ENCODE measurements around the gene UBE3C. TPM values are rescaled to one million over a fixed set of nuclear protein-coding genes. Genes with fewer than 3 reads are reported as not detected.
"Not testable (repeated sequence)": the region's sequence is repeated elsewhere in the genome, so short reads cannot be mapped to it uniquely, and the experiment has no call there.

Gene UBE3C
- total RNA-seq, 2 donors from 2014 or later: 35.8 to 35.9 TPM

DNA sequence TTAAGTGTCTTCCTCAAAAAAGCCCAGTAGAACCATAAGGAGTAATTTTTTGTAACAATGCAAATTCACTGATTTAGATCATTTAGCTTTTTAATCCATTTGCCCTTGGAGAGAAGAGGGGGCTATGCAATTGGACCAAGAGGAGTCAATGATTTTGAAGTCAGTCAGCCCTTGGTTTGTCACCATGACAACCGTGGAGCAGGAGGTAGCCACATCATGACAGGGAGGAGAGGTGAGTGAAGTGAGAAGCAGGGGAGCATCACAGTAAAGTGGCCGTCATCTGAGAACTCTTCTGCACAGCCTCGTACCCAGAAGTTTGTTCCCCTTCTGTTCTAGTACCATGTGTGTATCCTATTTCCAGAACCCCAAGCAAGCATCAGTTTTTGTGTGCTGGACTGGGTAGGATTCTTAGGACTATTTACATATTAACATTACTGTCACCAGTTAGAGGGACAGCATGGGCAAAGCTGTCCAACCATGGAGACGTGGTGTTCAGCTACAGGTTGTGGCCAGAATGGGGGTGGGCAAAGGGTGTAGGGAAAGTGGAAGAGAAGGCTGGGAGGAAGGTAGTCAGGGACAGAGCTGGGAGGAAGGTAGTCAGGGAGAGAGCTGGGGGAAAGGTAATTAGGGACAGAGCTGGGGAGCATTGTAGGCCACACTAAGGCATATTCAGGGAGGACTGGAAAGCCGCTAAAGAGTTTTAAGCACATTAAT is 13.1 kb downstream of the UBE3C start:
- WGBS, 2 donors: 86 to 89% methylated on average over 5 of the region's 5 CpGs
- H3K4me1 ChIP-seq: peaks cover 21% of the 10 kb centered on the region

GRCh38 chr7:157152391-157152937 is 13.7 kb downstream of the UBE3C start:
- Histone ChIP-seq H3K4me1 (peaks cover 27% of the 10 kb centered on the region), H3K4me3 (no peak overlapping the region), H3K36me3 (replicated peaks in 1 of 2; ENCODE audit: insufficient read depth in 1 of 2, low read depth in 2 of 2) (no peaks in the 10 kb centered on the region), H3K9me3 (no peaks in the 10 kb centered on the region), H3K27me3 (no peaks in the 10 kb centered on the region), H3K27ac (no peak overlapping the region)
- no peak for TF ChIP-seq POLR2A (IDR thresholded peaks at IDR 0.05)
- TF ChIP-seq CTCF (IDR thresholded peaks at IDR 0.05): no peak
- 79 to 87% methylated on average over 9 of the region's 9 CpGs for WGBS, 2 donors
- intact Hi-C loops (cut with DNase I): no loop called here
- DNase-seq (no peak), ATAC-seq (no peak)

More for the DNA sequence above, 13.1 kb downstream of the UBE3C start:
- no peak for ATAC-seq
- intact Hi-C loops (cut with DNase I): no loop called here
- Histone ChIP-seq H3K4me3 (no peak overlapping the region), H3K36me3 (replicated peaks in 1 of 2; ENCODE audit: insufficient read depth in 1 of 2, low read depth in 2 of 2) (no peaks in the 10 kb centered on the region), H3K27ac (no peak overlapping the region), H3K27me3 (no peaks in the 10 kb centered on the region), H3K9me3 (no peaks in the 10 kb centered on the region)
- DNase-seq: no peak
- TF ChIP-seq POLR2A (IDR thresholded peaks at IDR 0.05) (no peak), CTCF (IDR thresholded peaks at IDR 0.05) (no peak)

- no peak for ATAC-seq
- 72 to 76% methylated on average over 8 of the region's 8 CpGs for WGBS, 2 donors
Measured at GRCh38 chr7:157153260-157153659, 14.5 kb downstream of the UBE3C start.

DNA sequence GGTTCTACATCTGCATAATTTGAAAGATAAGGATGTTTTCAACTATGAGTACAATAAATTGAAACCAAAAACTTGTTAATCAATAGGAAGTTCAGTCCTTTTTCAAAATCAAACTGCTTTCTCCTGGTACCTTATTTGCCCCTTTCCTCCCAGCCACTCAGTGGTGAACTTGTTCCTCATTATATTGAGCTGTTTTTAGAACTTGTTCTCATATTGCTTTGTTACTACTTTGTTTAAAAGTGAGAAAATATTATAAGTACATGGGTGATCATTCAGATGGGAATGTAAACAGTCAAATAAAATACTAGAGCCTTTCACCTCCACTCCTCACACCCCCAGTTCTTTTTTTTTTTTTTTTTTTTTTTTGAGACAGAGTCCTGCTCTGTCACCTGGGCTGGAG is 17.2 kb downstream of the UBE3C start:
- no peak for TF ChIP-seq CTCF (IDR thresholded peaks at IDR 0.05)
- TF ChIP-seq POLR2A (IDR thresholded peaks at IDR 0.05): no peak
- peaks cover 23% of the 10 kb centered on the region for H3K4me1 ChIP-seq
- ATAC-seq (no peak), DNase-seq (no peak)
- H3K4me3 ChIP-seq: no peak overlapping the region
- no peaks in the 10 kb centered on the region for H3K36me3 ChIP-seq (replicated peaks in 1 of 2; ENCODE audit: insufficient read depth in 1 of 2, low read depth in 2 of 2)
- intact Hi-C loops (cut with DNase I): no loop called here
- no peak overlapping the region for H3K27ac ChIP-seq
- no peaks in the 10 kb centered on the region for H3K27me3 ChIP-seq
- H3K9me3 ChIP-seq: no peaks in the 10 kb centered on the region

More at GRCh38 chr7:157153260-157153659, 14.5 kb downstream of the UBE3C start:
- TF ChIP-seq POLR2A (IDR thresholded peaks at IDR 0.05) (no peak), CTCF (IDR thresholded peaks at IDR 0.05) (no peak)
- Histone ChIP-seq H3K4me3 (no peak overlapping the region), H3K36me3 (replicated peaks in 1 of 2; ENCODE audit: insufficient read depth in 1 of 2, low read depth in 2 of 2) (no peaks in the 10 kb centered on the region), H3K9me3 (no peaks in the 10 kb centered on the region), H3K4me1 (peaks cover 35% of the 10 kb centered on the region), H3K27me3 (no peaks in the 10 kb centered on the region), H3K27ac (no peak overlapping the region)
- DNase-seq: no peak
- intact Hi-C loops (cut with DNase I): no loop called here

GRCh38 chr7:157158400-157158799 is 19.7 kb downstream of the UBE3C start:
- no peak for TF ChIP-seq POLR2A (IDR thresholded peaks at IDR 0.05)
- no peak for TF ChIP-seq CTCF (IDR thresholded peaks at IDR 0.05)
- H3K27me3 ChIP-seq: no peaks in the 10 kb centered on the region
- H3K4me1 ChIP-seq: peaks cover 22% of the 10 kb centered on the region
- H3K36me3 ChIP-seq (replicated peaks in 1 of 2; ENCODE audit: insufficient read depth in 1 of 2, low read depth in 2 of 2): no peaks in the 10 kb centered on the region
- H3K4me3 ChIP-seq: no peak overlapping the region
- H3K27ac ChIP-seq: peak overlapping the region in 2 of 4 donors; percentile 27
- intact Hi-C loops (cut with DNase I): no loop called here
- 14 to 20% methylated on average over 4 of the region's 4 CpGs for whole genome bisulfite sequencing, 2 donors
- DNase-seq: peak in 1 of 4 donors; percentile 14
- no peaks in the 10 kb centered on the region for H3K9me3 ChIP-seq
- no peak for ATAC-seq

DNA sequence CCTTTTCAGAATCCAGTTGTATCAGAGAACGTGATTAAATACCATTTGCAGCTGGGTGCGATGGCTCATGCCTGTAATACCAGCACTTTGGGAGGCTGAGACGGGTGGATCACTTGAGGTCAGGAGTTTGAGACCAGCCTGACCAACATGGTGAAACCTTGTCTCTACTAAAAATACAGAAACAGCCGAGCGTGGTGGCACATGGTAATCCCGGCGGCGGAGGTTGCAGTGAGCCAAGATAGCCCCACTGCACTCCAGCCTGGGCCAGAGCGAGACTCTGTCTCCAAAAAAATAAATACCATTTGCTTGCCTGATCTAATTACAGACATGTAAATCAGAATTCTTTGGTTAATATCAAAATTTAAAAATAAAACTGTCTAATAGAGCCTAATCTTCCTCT is 20.8 kb downstream of the UBE3C start:
- H3K9me3 ChIP-seq; ATAC-seq; H3K27me3 ChIP-seq; H3K27ac ChIP-seq; H3K36me3 ChIP-seq (replicated peaks in 1 of 2; ENCODE audit: insufficient read depth in 1 of 2, low read depth in 2 of 2); intact Hi-C loops (cut with DNase I); DNase-seq; H3K4me3 ChIP-seq: not testable (repeated sequence)
- WGBS, 2 donors: 91 to 95% methylated on average over 9 of the region's 9 CpGs
- H3K4me1 ChIP-seq: peaks cover 22% of the 10 kb centered on the region
